ENCODE measurements around the gene CHRNB1.
"Not testable (repeated sequence)": the region's sequence is repeated elsewhere in the genome, so short reads cannot be mapped to it uniquely, and the experiment has no call there.

DNA sequence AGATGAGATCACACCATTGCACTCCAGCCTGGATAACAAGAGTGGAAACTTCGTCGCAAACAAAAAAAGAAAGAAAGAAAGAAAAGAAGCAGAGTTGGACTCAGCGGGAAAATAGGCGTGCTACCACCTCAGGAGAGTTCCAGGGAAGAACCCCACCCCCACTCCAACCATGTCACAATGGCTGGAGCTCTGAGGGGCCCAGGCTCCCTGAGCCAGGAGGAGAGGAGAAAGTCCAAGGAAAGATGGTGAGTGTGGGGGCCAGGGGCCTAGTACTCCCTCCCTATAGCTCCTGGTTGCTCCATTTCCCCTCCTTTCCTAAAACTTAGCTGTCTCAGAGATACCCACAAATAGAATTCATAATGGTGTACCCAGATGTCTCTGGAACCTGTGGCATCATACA lies 36.4 kb downstream of the CHRNB1 start, which contains the start of gene SLC35G6:
- TF ChIP-seq POLR2AphosphoS5, POLR2A (IDR thresholded peaks at IDR 0.05; ENCODE audit: low read depth, low read length): not testable (repeated sequence)
